HG02678 (cell line): ENCODE results near the gene PHACTR2.

ENCODE experiments used
- ATAC-seq: cut with Tn5 transposase; IDR thresholded peaks from one replicate; pipeline ENCODE4 v1.9.1; 2021; ENCODE audit warnings: mild to moderate bottlenecking, moderate library complexity; ENCODE audit not compliant: unreplicated experiment

The PHACTR2 gene

GRCh38 chr6:143802833-143803565 lies 125.2 kb downstream of the PHACTR2 start:
- no peak for ATAC-seq

- no peak for ATAC-seq
These were observed 126.2 kb downstream of the PHACTR2 start for GRCh38 chr6:143803769-143804568.

GRCh38 chr6:143804835-143805239 lies 127.1 kb downstream of the PHACTR2 start:
- no peak for ATAC-seq

- ATAC-seq = no peak
These were observed 128.7 kb downstream of the PHACTR2 start for GRCh38 chr6:143806282-143807102.

- ATAC-seq = no peak
These were observed 129.5 kb downstream of the PHACTR2 start for GRCh38 chr6:143807103-143807772.

- no peak for ATAC-seq
These were observed 133.0 kb downstream of the PHACTR2 start for GRCh38 chr6:143810745-143811144.

GRCh38 chr6:143811501-143812157 lies 133.9 kb downstream of the PHACTR2 start:
- ATAC-seq = no peak

- ATAC-seq = no peak
These were observed 139.9 kb downstream of the PHACTR2 start for GRCh38 chr6:143817621-143818020.

- ATAC-seq = no peak
These were observed 143.6 kb downstream of the PHACTR2 start for GRCh38 chr6:143821359-143821758.

- no peak for ATAC-seq
These were observed 144.8 kb downstream of the PHACTR2 start for GRCh38 chr6:143822584-143823024.

- no peak for ATAC-seq
These were observed 145.8 kb downstream of the PHACTR2 start for GRCh38 chr6:143823548-143823947.

- no peak for ATAC-seq
These were observed 150.8 kb downstream of the PHACTR2 start for GRCh38 chr6:143828572-143828971.

GRCh38 chr6:143836150-143836549 lies 158.4 kb downstream of the PHACTR2 start:
- ATAC-seq = no peak

GRCh38 chr6:143838395-143838794 lies 160.6 kb downstream of the PHACTR2 start:
- no peak for ATAC-seq

- no peak for ATAC-seq
These were observed 161.4 kb downstream of the PHACTR2 start for GRCh38 chr6:143839196-143839595.

- ATAC-seq = no peak
These were observed 163.0 kb downstream of the PHACTR2 start for GRCh38 chr6:143840595-143841265.

- no peak for ATAC-seq
These were observed 164.7 kb downstream of the PHACTR2 start for GRCh38 chr6:143842461-143842901.

- peak; percentile 100 for ATAC-seq
These were observed 165.3 kb downstream of the PHACTR2 start, which contains the start of gene LTV1 for GRCh38 chr6:143842902-143843676. LTV1 (plus strand) TSS chr6:143843338; CDS start chr6:143843478, 140 bp downstream.

- ATAC-seq = no peak
These were observed 165.9 kb downstream of the PHACTR2 start for GRCh38 chr6:143843677-143843999.
